HepG2 (cell line): ENCODE results near the gene TNK1. TPM values are rescaled to one million over a fixed set of nuclear protein-coding genes. Genes with fewer than 3 reads are reported as not detected.

Source experiments
- ARNTL ChIP-seq: sonication (generic); formaldehyde crosslinking; IDR thresholded peaks from 2 replicates; pipeline ENCODE4 v1.4.0; 2020; ENCODE audit warnings: mild to moderate bottlenecking, missing genetic modification reagents
- BORCS8-MEF2B ChIP-seq: sonication (generic); formaldehyde crosslinking; IDR thresholded peaks from 2 replicates; pipeline ENCODE4 v1.8.0; 2022; ENCODE audit warnings: mild to moderate bottlenecking, missing genetic modification reagents
- ELF1 ChIP-seq: sonication (generic); formaldehyde crosslinking; IDR thresholded peaks from 2 replicates; pipeline ENCODE4 v1.4.0; 2020; ENCODE audit warnings: missing genetic modification reagents
- HDAC1 ChIP-seq: sonication (generic); formaldehyde crosslinking; IDR thresholded peaks from 2 replicates; pipeline ENCODE4 v1.5.1; 2020; ENCODE audit warnings: mild to moderate bottlenecking, missing genetic modification reagents
- HNRNPH1 ChIP-seq: fragments of 200-400 bp; formaldehyde crosslinking; optimal IDR thresholded peaks from 2 replicates; pipeline ENCODE3; 2017; ENCODE audit warnings: mild to moderate bottlenecking, low read depth, low read length
- MED1 ChIP-seq: sonication (generic); formaldehyde crosslinking; IDR thresholded peaks from 2 replicates; pipeline ENCODE4 v1.4.0; 2020; ENCODE audit warnings: missing genetic modification reagents
- NR2F1 ChIP-seq, 2 experiments: fragments of 450-650 bp in 1 of 2; formaldehyde crosslinking in 1 of 2; IDR thresholded peaks; 2 replicates each; pipeline versions ENCODE4 v1.5.0 to v1.6.1; 2016 to 2020; ENCODE audit warnings: mild to moderate bottlenecking in 1 of 2, missing compliant biosample characterization in 1 of 2, missing genetic modification reagents in 1 of 2, moderate library complexity in 1 of 2
- PHB2 ChIP-seq: fragments of 450-650 bp; IDR thresholded peaks from 2 replicates; pipeline ENCODE4 v1.6.1; 2018; ENCODE audit not compliant: partially characterized antibody
- PPARG ChIP-seq: conservative IDR thresholded peaks from 2 replicates; pipeline ENCODE4 v1.6.1; 2016; ENCODE audit warnings: missing biosample characterization, missing genetic modification reagents
- SAP130 ChIP-seq: IDR thresholded peaks from 2 replicates; pipeline ENCODE4 v1.6.1; 2016; ENCODE audit warnings: low read depth
- SRF ChIP-seq: IDR thresholded peaks from 2 replicates; pipeline ENCODE4 v1.6.1; 2011; ENCODE audit warnings: mild to moderate bottlenecking, low read depth, low read length, moderate library complexity
- SYNCRIP ChIP-seq: fragments of 200-400 bp; formaldehyde crosslinking; IDR thresholded peaks from 2 replicates; pipeline ENCODE4 v1.6.1; 2018; ENCODE audit warnings: mild to moderate bottlenecking, low read depth, low read length; ENCODE audit not compliant: insufficient read depth
- TFDP1 ChIP-seq: IDR thresholded peaks from 2 replicates; pipeline ENCODE4 v1.6.1; 2016; ENCODE audit warnings: missing compliant biosample characterization, missing genetic modification reagents, borderline replicate concordance
- ZNF263 ChIP-seq: sonication (generic); formaldehyde crosslinking; IDR thresholded peaks from 2 replicates; pipeline ENCODE4 v1.4.0; 2020; ENCODE audit warnings: missing genetic modification reagents
- ZNF276 ChIP-seq: sonication (generic); formaldehyde crosslinking; IDR thresholded peaks from 2 replicates; pipeline ENCODE4 v1.4.0; 2020; ENCODE audit warnings: mild to moderate bottlenecking, low read depth, missing genetic modification reagents
- ZNF282 ChIP-seq: fragments of 450-650 bp; IDR thresholded peaks from 2 replicates; pipeline ENCODE4 v1.6.1; 2018; ENCODE audit not compliant: partially characterized antibody
- ZNF318 ChIP-seq: sonication (generic); formaldehyde crosslinking; IDR thresholded peaks from 2 replicates; pipeline ENCODE4 v1.4.0; 2020; ENCODE audit warnings: mild to moderate bottlenecking, missing genetic modification reagents
- ZNF546 ChIP-seq: sonication (generic); formaldehyde crosslinking; conservative IDR thresholded peaks from 2 replicates; pipeline ENCODE4 v1.8.1; 2023; ENCODE audit warnings: mild to moderate bottlenecking, missing genetic modification reagents
- ZNF768 ChIP-seq: sonication (generic); formaldehyde crosslinking; IDR thresholded peaks from 2 replicates; pipeline ENCODE4 v1.4.0; 2020; ENCODE audit warnings: missing genetic modification reagents
- ZNF772 ChIP-seq: sonication (generic); formaldehyde crosslinking; IDR thresholded peaks from 2 replicates; pipeline ENCODE4 v1.5.0; 2020; ENCODE audit warnings: mild to moderate bottlenecking, missing genetic modification reagents
- ZNF850 ChIP-seq: sonication (generic); formaldehyde crosslinking; conservative IDR thresholded peaks from 2 replicates; pipeline ENCODE4 v1.9.0; 2021; ENCODE audit warnings: mild to moderate bottlenecking, missing genetic modification reagents
- ZSCAN29 ChIP-seq: sonication (generic); formaldehyde crosslinking; conservative IDR thresholded peaks from 2 replicates; pipeline ENCODE4 v1.4.0; 2020; ENCODE audit warnings: mild to moderate bottlenecking, missing genetic modification reagents
- polyA plus RNA-seq, 8 experiments: library from polyadenylated mRNA; depleted of rRNA in 3 of 8; stranded (reverse) in 7 of 8; unstranded in 1 of 8; fragments of >200 nt; fragmentation: Illumina TruSeq in 4 of 8; extraction: Trizol in 4 of 8; gene quantifications; 2 replicates each; pipeline versions ENCODE4 v1.2.1 to v1.2.3, GENCODE V29; 2011 to 2016; ENCODE audit warnings: low read depth in 4 of 8, missing spikeins in 1 of 8, mixed read lengths in 1 of 8; ENCODE audit not compliant: insufficient read depth in 1 of 8
- total RNA-seq, 5 experiments: library from RNA; depleted of rRNA; stranded (reverse); fragments of >200 nt; fragmentation: Illumina TruSeq; extraction: Trizol; gene quantifications; 2 replicates each; pipeline ENCODE4 v1.2.3, GENCODE V29; 2016; ENCODE audit warnings: low read depth in 1 of 5

TNK1 gene
- total and polyA plus RNA-seq, 2 of the 13 experiments (the other 11 are each of a cell fraction or from before 2014, with no cell fraction given), result 2.0 to 3.5 TPM

- TF ChIP-seq ZNF772 (CRISPR knock-in tag), result 0 out of 2 replicates have a peak, but pooled peaks have one; percentile 3
- TF ChIP-seq ZNF263 (CRISPR knock-in tag), result peak; percentile 11; the same call in 1 of the 2 replicates
- no peak for TF ChIP-seq NR2F1 (CRISPR knock-in tag; IDR thresholded peaks at IDR 0.05)
- no peak for TF ChIP-seq ZSCAN29
- no peak for TF ChIP-seq HDAC1 (CRISPR knock-in tag)
- TF ChIP-seq SRF, result no peak
- no peak for TF ChIP-seq PHB2
- TF ChIP-seq HNRNPH1, result no peak
- no peak for TF ChIP-seq ZNF850 (CRISPR knock-in tag)
- no peak for TF ChIP-seq ARNTL (CRISPR knock-in tag)
- TF ChIP-seq SYNCRIP, result no peak
- TF ChIP-seq ZNF276, result no peak
- no peak for TF ChIP-seq ZNF546 (CRISPR knock-in tag)
- no peak for TF ChIP-seq ZNF768
- TF ChIP-seq ZNF282, result no peak
- TF ChIP-seq TFDP1 (CRISPR knock-in tag), result no peak; the same call in 1 of the 2 replicates
- TF ChIP-seq BORCS8-MEF2B, result no peak
- no peak for TF ChIP-seq ZNF318 (CRISPR knock-in tag)
- TF ChIP-seq ELF1 (CRISPR knock-in tag), result no peak
- TF ChIP-seq PPARG (CRISPR knock-in tag), result no peak
- 0 out of 2 replicates have a peak, but pooled peaks have one; percentile 24 for TF ChIP-seq MED1 (CRISPR knock-in tag)
- 0 out of 2 replicates have a peak, but pooled peaks have one; percentile 12 for TF ChIP-seq SAP130
These were observed 568 bp upstream of the TNK1 start (continued) for GRCh38 chr17:7380321-7380720.
